GM18526 (cell line): ENCODE measurements around the gene ZNF248.

Experiments
- POLR2A ChIP-seq: IDR thresholded peaks from 3 replicates; pipeline ENCODE4 v1.6.1; 2011; ENCODE audit not compliant: insufficient read length; ENCODE audit errors: extremely low read depth

ZNF248 gene

GRCh38 chr10:37777056-37777455 is 80.4 kb downstream of the ZNF248 start:
- TF ChIP-seq POLR2A: no peak

- no peak for TF ChIP-seq POLR2A
Observed at GRCh38 chr10:37775612-37776011, 81.8 kb downstream of the ZNF248 start.

GRCh38 chr10:37774351-37774750 is 83.1 kb downstream of the ZNF248 start:
- no peak for TF ChIP-seq POLR2A

GRCh38 chr10:37765216-37765615 is 92.2 kb downstream of the ZNF248 start:
- no peak for TF ChIP-seq POLR2A

- TF ChIP-seq POLR2A: no peak
Observed at GRCh38 chr10:37763132-37763531, 94.3 kb downstream of the ZNF248 start.

- TF ChIP-seq POLR2A: no peak
Observed at GRCh38 chr10:37762287-37762686, 95.1 kb downstream of the ZNF248 start.

- TF ChIP-seq POLR2A: no peak
Observed at GRCh38 chr10:37760817-37761216, 96.6 kb downstream of the ZNF248 start.

GRCh38 chr10:37758074-37758473 is 99.3 kb downstream of the ZNF248 start:
- TF ChIP-seq POLR2A: no peak

GRCh38 chr10:37754538-37755323 is 102.7 kb downstream of the ZNF248 start:
- no peak for TF ChIP-seq POLR2A

GRCh38 chr10:37752334-37752875 is 105.0 kb downstream of the ZNF248 start:
- no peak for TF ChIP-seq POLR2A

GRCh38 chr10:37748170-37748569 is 109.2 kb downstream of the ZNF248 start:
- TF ChIP-seq POLR2A: no peak

- no peak for TF ChIP-seq POLR2A
Observed at GRCh38 chr10:37747081-37747480, 110.3 kb downstream of the ZNF248 start.

GRCh38 chr10:37741831-37742230 is 115.6 kb downstream of the ZNF248 start:
- TF ChIP-seq POLR2A: no peak

GRCh38 chr10:37739181-37739580 is 118.2 kb downstream of the ZNF248 start:
- TF ChIP-seq POLR2A: no peak

GRCh38 chr10:37737336-37737735 is 120.1 kb downstream of the ZNF248 start:
- TF ChIP-seq POLR2A: no peak

GRCh38 chr10:37736120-37736519 is 121.3 kb downstream of the ZNF248 start:
- TF ChIP-seq POLR2A: no peak

- no peak for TF ChIP-seq POLR2A
Observed at GRCh38 chr10:37734971-37735370, 122.4 kb downstream of the ZNF248 start.
